T follicular helper cell (primary cell): ENCODE results near the gene ELMO1.

Experiments
- DNase-seq: peaks from one replicate; pipeline ENCODE4 v3.0.0-alpha.2; 2020; ENCODE audit warnings: low read depth

Gene ELMO1

DNA sequence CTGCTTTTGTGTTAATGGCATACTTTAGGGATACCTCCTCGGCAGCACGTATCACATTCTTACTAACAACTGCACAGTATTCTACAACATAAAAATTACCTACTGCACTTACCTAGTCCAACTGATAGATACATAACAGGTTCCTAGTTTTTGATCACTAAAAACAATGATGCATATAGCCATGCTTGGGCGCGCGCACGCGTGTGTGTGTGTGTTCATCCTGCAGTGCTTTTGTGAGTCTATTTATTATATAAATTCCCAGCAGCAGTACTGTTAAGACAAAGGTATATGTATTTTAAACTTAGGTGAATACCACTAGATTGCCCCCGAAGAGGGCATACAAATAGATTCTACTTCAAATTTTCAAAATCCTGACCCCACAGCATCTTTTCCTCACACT is 181.4 kb downstream of the ELMO1 start:
- DNase-seq, result no peak

DNA sequence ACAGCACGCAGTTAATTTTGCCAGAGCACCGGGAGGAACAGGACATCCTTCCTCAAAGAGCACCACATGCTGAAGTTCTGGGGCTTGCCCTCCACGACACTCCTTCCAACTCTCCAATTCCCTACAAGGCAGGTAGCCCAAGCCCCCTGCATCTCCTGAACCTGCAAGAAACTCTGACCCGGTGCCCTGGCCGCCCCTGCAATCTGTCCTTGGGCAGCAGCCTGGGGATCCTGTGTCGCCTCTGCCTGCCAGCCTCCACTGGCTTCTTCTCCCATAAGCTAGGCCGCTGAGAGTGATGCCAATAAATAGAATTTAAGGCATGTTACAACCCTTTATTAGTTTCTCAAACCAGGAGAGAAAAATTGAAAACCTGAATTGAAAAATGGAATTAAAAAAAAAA is 182.8 kb downstream of the ELMO1 start:
- DNase-seq, result no peak

DNA sequence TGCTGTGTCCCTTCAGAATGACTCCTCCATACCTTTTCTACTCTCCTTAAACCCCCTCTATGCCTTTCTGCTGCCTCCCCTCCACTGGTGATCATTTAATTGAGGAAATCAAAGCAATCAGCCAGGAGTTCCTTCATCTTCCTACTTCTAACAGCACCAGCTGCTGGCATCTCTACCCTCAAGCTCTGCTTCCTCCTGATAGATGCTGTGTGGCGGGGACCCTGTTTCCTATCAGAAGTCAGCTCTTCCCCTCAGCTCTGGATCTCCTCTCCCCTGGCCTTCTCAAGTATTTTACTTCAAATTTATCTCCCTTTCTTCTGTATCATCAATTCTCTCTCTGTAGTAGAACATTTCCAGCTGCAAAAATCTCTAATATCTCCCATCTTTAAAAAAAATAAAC is 183.7 kb downstream of the ELMO1 start:
- no peak for DNase-seq

DNA sequence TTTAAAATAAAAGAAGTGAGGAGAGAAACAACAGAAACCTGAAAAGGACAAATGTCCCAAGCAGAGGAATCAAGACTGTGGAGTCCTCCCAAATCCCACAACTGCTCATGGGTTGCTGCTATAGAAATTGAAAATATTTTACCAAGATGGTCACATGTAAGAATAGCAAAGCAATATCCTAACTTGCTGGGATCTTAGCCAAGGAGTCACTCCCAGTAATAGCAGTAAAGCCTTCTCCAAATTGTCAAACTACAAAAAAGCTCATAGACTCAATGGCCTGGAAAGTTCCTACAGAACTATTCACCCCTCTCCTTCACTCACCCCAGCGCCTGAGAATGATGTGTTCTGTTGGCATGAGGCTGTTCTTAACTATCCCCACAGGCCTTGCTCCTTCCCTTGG is 186.5 kb downstream of the ELMO1 start:
- no peak for DNase-seq

DNA sequence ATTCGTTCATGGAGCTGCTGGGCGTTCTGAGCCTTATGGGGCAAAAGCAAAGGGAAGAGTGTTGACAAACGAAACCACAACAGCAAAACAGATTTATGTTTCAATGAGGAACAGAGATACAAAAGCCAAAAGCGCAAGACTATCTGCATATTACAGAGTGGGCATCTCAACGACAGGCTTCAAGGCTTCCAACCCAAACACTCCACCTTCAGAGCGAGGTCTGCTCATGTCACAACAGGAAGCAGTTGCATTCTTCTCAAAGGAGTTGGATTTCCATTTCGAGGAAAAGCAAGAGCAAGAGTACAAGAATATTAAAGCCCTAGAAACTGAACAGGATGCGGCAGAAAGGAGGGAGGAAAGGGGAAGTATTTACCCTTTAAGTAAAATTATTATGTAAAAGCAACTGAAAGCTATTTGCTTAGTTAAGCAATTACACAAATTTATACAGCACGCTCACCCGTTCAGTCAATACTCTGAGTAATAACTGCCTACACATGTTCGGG is 189.3 kb downstream of the ELMO1 start:
- DNase-seq, result no peak

DNA sequence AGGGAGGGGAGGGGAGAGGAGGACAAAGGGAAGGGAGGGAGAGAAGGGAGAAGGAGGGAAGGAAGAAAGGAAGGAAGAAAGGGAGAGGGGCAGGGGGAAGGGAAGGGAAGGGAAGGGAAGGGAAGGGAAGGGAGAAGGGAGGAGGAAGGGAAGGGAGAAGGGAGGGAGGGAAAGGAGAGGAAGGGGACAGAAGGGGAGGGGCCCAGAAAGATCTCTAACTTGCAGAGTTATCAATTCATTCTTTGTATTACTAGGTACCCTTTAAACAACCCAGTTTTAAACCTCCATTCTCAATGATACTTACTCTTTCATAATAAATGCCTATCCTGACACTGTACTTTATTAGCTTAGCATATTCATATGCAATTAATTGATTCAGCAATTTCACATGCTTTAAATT is 192.0 kb downstream of the ELMO1 start:
- DNase-seq, result no peak

DNA sequence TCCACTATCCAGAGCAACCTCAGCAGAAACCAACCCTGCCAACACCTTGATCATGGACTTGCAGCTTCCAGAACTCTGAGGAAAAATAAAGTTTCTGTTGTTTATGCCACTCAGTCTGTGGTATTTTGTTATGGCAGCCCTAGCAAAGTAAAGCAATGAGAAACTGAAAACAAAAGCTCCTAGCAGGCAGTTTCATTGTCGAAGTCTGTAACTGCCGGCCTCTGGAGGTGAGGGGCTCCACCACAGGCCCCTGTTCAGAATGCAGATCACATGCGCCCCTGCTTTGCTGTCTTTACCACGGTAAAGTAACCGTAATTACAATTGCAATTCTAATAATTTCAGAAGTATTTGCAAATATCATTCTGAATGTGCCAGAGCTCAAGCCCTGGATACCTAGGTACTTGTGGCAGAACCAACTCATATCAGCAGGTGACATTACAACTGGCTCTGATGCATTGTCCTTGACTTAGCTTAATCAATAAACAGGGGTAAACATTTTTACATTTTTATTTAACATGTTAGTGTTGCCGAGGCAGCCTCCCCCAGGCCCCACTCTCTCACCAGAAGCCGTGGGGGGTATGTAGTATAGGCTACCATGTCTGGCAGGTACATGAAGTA is 193.2 kb downstream of the ELMO1 start:
- no peak for DNase-seq

DNA sequence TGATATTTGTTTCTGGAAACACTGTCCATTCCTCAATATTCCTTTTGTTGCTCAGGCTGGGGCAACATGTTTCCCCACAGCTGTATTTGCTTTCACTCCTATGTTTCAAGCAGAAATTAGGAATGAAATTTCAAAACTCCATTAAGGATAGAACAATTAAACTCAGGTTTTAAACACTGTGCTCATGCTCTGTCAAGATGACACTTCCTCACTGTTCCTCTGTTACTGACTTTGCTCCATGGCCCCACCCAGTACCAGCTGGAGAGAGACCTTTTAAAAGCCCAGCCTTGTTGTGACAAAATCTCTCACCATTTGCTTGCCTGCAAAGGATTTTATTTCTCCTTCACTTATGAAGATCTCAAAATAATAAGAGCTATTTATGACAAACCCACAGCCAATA is 197.4 kb downstream of the ELMO1 start:
- no peak for DNase-seq

DNA sequence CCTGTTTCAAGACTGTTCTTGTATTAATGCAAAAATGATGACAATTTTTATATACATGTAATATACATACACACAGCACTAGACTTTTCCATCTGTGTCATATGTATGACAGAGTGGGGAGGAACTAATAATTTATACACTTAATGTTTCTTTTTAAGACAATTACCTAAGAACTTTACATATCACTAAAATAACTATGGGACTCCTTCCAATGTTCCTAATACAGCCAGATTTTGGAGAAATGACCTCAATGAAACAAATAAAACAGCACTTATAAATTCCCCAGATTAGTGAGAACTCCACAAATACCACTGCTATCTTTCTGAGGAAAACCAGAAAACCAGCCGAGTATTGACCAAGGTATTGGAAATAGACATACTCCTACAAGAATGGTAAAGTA is 199.4 kb downstream of the ELMO1 start:
- DNase-seq, result no peak

DNA sequence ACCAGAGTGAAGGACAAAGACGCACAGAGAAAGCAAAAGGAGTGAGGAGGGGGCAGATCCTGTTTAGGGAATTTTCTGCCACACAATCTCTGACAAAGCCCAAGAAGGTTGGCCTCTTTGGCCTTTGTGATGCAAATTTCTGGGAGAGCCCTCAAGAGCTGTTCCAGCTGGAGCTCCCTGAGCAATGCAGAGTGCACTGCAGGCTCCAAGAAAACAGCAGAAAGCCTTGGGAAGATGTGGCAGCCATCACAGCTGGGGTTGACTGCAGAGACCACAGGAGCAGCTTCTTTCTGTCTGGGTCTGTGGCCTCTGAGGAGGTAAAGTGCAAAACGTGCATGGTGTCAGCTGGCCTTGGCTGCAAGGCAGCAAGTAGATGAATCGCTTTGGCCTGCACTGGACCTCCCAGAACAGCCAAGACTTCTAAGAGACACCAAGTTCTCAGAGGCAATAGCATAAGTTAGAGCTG is 200.2 kb downstream of the ELMO1 start:
- no peak for DNase-seq

DNA sequence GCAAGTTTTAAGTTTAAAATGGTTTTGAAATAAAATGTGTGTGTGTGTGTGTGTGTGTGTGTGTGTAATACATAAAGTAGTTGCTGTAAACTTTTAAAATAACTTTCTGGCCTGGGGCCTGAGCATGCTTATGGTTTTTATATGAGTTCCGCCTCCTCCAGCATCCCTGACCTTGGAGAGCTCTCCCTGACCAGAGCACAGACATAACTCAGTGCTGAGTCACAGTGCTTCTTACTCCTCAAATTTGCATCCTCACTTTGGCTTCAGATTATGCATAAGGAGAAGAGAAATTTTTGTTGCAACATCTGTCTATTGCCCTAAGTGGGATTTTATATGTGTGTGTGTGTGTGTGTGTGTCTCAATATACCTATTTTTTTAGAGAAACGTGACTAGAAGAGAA is 200.8 kb downstream of the ELMO1 start:
- no peak for DNase-seq

DNA sequence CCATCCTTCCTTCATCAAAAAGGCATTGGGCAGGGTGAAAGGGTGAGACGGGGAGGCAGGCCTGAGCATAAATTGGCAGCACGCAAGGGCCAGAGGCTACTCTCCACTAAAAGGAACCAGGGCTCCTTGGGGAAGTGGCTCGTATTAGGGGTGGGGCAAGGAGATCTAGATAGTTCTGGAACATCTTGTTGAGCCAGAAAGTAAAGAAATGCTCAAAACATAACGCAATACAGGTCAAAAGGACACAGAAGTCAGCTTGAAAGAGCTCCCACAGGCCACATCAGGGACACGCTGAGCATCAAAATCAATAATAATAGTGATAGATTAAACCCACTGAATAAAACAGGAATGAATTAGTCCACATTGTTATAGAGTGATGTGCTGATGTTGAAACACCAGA is 203.1 kb downstream of the ELMO1 start:
- DNase-seq, result no peak

DNA sequence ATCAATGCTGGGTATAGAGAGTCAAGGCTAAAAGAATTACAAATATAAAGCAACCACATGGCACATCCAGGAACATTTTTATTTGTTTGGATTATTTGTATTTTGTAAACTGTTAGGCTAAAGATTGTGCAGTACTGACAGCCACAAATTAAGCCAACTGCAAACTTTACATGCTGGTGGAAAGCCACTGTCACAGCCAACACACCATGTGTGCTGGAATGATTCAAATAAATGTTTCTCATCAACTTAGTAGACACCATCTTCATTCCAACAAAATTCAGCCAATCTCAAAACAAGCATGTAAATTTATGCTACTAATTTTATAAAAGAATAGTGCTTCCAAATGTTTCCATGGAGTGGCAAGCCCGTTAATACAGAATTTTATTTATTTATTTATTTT is 211.8 kb downstream of the ELMO1 start:
- DNase-seq, result no peak

DNA sequence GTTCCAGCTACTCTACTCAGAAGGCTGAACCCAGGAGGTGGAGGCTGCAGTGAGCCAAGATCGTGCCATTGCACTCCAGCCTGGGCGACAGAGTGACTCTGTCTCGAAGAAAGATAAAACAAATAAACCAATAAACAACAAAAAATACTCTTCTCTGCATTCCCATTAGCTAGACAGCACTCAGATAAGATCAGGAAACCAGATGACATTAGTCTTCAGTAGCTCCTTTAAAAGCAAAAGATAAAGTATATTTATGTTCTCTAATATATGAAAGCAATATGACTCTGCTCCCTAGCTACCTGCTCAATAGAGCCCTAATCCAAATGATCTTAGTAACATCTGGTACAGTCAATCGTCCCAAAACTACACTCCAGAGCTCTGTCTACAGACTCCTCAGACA is 212.9 kb downstream of the ELMO1 start:
- no peak for DNase-seq

DNA sequence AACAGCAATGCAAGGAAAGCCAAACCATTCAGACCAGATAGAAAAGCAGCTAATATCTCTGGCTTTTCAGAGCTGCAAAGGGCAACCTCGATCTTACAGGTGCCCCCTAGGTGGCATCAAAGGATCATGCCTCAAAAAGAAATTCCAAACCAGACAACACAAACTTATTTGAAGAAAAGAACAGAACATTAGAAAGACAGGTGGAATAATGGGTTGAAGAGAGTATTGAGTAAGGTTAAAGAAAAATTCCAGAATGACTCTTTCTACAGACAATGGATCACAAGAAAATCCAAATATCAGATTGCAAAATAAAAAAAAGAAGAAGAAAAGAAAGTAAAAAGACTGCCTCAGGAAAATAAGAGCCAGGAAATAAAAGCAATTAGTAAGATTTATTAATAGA is 213.7 kb downstream of the ELMO1 start:
- peak; percentile 3 for DNase-seq

DNA sequence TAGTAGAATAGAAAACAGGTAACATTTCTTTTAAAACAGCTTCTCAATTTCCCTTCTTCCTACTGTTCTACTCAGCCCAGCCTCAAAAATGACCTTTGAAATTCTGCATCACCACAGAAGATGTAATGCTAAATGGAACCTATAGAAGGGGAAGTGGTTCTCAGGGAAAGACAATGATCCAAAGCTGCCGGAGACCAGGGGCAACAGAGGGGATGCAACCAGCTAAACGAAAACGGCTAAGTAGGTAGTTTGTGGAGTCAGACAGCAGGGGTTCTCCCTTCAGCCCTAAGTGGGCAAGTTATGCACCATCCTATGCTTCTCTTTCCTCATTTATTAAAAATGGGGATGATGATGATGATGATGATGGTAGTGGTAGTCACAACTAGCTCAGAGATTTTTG is 214.3 kb downstream of the ELMO1 start:
- no peak for DNase-seq

DNA sequence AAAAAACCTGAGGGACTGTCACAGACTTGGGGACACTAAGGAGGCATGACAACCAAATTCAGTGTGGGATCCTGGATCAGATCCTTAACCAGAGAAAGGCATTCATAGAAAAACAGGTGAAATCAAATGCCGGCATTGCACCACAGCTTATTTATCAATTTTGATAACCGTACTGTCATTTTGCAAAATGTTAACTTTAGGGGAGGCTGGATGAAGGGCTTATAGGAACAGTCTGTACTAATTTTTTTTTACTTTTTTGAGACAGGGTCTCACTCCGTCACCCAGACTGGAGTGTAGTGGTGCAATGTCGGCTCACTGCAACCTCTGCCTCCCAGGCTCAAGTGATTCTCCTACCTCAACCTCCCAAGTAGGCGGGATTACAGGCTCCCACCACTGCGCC is 217.1 kb downstream of the ELMO1 start:
- no peak for DNase-seq

DNA sequence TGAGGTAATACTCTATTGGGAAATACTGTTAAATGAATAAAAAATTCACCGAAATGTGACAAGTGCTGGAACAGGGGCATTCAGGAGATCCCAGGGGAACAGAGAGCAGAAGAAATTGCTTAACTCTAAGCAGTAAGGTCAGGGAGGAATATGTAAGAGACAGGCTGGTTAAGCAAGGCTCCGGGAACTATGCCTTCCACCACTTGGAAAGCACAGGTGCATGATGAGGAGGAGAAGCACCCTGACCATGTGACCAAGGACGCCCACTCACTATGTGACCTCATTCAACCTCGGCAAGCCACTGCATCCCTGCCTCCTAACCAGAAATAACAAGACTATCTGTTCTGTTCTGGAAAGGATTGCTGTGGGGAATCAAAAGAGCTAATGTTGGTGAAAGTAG is 218.4 kb downstream of the ELMO1 start:
- no peak for DNase-seq

DNA sequence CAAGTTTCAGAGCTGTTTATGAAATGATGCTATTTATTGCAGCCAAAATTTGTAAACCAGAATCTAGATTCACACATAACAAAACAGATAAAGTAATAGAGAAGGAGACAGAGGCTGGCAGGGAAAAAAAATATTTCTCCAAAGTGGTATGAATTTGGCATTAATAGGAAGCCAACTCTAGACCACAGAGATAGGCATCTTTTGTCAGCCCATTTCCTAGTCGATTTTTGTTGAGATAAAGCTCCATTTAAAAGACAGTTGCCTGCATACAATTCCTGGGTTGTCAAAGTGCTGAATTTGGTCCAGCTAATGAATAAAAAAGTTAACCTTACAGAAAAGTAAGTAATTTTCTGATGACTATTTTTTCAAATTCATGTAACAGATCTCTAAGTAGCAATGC is 219.3 kb downstream of the ELMO1 start:
- DNase-seq, result no peak

DNA sequence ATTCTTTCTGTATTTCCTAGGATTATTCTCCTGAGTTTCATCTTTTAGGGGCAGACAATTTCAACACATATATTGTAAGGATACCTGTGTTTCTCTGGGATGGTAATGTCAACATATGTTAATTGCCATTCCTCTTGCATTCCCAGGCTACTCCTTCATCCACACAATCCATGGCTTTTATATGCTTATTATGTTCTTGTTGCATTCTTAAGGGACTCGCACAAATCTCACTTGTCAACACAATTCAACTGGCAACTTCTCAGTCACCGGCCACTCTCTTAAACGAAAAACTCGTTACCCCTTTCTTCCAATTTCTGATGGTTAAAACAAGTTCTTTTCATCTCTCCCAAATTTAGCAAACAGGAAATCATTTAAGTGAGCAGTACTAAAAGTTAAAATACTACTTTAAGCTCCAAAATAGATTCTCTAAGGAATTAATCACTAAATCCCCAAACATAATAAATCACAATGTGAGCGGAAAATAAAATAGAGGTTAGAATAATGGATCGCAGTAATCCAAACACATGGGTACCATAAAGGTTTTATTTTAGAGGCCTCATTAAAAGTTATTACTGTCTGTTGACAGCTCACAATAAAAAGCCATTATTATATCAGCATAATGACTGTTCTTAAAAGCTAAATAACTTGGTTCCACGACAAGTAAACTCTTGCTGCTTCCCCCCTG is 223.2 kb downstream of the ELMO1 start:
- DNase-seq, result no peak

DNA sequence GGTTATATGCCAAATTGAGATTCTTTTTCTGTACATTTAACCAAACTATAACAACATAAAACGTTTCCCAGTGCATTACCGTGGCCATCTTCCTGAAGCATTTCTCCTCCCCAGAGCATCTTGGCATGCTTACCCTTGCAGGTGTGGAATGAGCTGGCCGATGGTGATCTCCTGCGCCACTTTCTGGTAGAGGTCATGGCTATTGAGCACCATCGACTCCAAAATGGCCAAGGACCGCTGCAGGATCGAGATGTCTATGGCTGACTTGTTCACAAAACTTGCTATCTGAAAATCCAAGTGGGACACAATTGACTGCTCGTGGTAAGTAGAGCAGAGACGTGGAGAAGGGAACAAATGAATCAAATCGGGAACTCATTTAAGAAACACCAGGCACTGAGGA is 223.9 kb downstream of the ELMO1 start:
- DNase-seq, result no peak

DNA sequence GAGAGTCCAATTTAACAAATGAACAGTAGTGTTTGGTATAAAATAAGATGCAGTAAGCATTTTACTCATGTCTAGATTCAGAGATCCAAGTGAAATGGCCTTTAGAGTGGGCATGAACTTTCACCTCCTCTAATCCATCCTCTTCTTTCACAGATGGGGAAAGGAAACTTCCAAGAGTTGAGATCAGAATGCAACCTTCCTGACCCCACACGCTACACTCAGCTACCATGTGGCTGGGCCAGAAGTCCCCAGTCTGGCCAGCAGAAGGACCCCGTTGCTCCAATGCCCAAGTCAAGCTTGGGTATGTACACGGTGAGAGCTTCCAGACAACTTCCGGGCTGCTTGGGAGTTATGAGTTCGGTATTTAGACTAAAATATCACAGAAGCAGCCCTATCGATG is 228.0 kb downstream of the ELMO1 start:
- DNase-seq, result no peak

DNA sequence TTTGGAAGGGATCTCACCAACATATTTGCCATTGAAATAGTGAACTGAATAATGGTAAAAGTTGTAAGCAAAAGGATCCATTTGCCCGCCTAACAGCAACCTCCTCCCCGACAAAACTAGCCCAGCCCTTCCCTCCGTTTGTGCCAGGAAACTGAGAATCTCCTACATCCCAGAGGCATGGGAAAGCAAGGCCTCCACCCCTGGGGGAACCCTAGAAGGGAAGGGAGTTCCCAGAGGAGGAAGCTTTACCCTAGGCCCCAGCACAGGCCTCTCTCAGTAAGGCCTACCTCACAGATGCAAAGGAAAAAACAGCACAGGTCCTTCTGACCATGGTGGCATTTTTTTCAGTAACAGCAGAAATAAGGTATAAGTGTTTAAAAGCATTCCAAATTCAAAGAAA is 229.7 kb downstream of the ELMO1 start:
- DNase-seq, result no peak

DNA sequence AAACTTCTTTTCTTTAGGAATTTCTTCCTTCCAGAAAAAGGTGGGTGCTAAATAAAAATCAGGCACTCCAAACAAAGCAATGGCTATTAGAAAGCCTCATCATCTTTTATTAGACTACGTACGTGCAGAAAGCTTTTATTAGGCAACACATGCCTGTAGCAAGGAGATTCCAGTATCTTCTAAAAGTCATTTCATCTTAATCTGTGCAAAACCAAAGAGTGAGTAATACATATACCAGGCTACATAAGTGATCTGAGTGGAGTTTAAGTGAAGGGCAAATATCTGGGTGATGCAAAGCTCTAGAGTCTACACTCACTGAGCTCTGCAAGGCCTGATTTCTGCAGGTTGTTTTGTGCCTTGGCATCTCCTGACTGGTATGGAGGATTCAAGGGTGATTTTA is 231.7 kb downstream of the ELMO1 start:
- DNase-seq, result no peak
